ENCODE results near the gene CHKB. TPM values are rescaled to one million over a fixed set of nuclear protein-coding genes. Genes with fewer than 3 reads are reported as not detected.

Gene CHKB
- total RNA-seq, 4 donors from 2014 or later, result 47.0 to 71.3 (median 66.4) TPM

GRCh38 chr22:50578776-50579310, 3.8 kb downstream of the CHKB start:
- no peak for DNase-seq (ENCODE audit: low spot score in 2 of 2)
- TF ChIP-seq, protein P1, sequence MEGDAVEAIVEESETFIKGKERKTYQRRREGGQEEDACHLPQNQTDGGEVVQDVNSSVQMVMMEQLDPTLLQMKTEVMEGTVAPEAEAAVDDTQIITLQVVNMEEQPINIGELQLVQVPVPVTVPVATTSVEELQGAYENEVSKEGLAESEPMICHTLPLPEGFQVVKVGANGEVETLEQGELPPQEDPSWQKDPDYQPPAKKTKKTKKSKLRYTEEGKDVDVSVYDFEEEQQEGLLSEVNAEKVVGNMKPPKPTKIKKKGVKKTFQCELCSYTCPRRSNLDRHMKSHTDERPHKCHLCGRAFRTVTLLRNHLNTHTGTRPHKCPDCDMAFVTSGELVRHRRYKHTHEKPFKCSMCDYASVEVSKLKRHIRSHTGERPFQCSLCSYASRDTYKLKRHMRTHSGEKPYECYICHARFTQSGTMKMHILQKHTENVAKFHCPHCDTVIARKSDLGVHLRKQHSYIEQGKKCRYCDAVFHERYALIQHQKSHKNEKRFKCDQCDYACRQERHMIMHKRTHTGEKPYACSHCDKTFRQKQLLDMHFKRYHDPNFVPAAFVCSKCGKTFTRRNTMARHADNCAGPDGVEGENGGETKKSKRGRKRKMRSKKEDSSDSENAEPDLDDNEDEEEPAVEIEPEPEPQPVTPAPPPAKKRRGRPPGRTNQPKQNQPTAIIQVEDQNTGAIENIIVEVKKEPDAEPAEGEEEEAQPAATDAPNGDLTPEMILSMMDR (IDR thresholded peaks at IDR 0.05), result no peak
- H3K4me3 ChIP-seq (ENCODE audit: low read depth, poor library complexity, severe bottlenecking), result no peak overlapping the region
- 65 to 68% methylated on average over 8 of the region's 8 CpGs for WGBS, 2 donors
- intact Hi-C loops (cut with DNase I; ENCODE audit: low total_unique reads), result no loop called here

DNA sequence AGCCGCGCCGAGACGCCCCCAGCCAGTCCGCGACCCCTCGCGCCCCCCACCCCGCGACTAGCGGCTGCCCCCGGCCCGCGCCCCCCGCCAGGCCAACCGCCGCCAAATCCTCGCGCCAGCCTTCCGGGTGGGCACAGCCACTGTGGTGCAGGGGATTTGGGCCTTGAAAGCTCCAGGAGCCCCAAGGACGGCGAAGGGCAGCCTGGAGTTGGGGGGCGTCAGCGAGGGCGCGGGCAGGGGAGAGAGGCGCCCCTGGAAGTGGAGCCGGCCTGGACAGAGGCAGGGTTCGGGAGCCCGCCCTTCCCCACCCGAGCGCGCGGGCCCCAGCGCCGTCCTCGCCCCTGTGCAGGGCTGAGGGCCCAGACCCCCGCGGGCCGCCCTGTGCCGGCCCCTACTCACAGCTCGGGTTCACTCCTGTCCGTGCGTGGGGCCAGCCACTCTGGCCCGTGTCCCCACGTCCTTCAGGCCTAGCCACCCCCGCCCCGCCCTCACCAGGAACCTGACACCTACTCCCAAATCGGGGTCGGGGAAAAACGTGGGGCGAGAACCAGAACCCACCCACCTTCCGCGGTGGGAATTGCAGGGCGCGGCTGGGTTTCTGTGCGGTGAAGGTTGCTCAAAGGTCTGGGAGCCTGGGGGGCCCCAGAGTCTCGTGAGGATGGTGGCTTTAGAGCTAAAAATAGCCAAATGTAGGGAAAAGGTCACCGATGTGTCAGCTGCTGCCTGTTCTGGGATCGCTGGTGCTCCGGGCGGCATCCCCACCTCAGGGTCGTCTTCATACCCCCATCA, 4.5 kb downstream of the CHKB start, which contains the start of gene CPT1B:
TSS of gene CPT1B (minus strand) at position 441 of the 789 bp plus-strand sequence. CDS start 512 bp downstream, outside the sequence.
- intact Hi-C loops (cut with DNase I; ENCODE audit: low total_unique reads), result no loop called here
- TF ChIP-seq, protein P1 (IDR thresholded peaks at IDR 0.05), result no peak
- no peak for TF ChIP-seq POLR2A (IDR thresholded peaks at IDR 0.05)
- no peak for DNase-seq (ENCODE audit: low spot score in 2 of 2)
- no peak within 1 kb of the TSS for H3K4me3 ChIP-seq (ENCODE audit: low read depth, poor library complexity, severe bottlenecking)
- WGBS, 2 donors, result 25 to 28% methylated on average over 23 to 32 of the region's 63 CpGs

DNA sequence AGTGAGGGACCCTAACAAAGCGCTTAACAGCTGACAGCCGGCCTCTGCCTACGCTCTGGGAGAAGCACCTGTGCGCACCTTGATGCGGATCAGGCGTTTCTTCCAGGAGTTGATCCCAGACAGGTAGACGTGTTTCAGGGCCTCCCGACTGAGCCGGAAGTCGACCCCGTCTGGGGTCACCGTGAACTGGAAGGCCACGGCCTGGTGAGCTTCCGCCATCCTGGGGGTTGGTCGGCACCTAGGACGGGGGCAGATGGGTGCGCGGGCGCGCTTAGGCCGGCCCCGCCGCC, 5.0 kb downstream of the CHKB start:
- WGBS, 2 donors, result 54 to 57% methylated on average over 22 to 23 of the region's 23 CpGs
- no peak overlapping the region for H3K4me3 ChIP-seq (ENCODE audit: low read depth, poor library complexity, severe bottlenecking)
- no peak for DNase-seq (ENCODE audit: low spot score in 2 of 2)
- TF ChIP-seq, protein P1 (IDR thresholded peaks at IDR 0.05), result no peak
- TF ChIP-seq POLR2A (IDR thresholded peaks at IDR 0.05), result no peak
- intact Hi-C loops (cut with DNase I; ENCODE audit: low total_unique reads), result no loop called here

GRCh38 chr22:50576806-50577696, 5.6 kb downstream of the CHKB start:
- WGBS, 2 donors, result 77 to 88% methylated on average over 18 of the region's 18 CpGs
- DNase-seq (ENCODE audit: low spot score in 2 of 2), result no peak
- no peak overlapping the region for H3K4me3 ChIP-seq (ENCODE audit: low read depth, poor library complexity, severe bottlenecking)
- intact Hi-C loops (cut with DNase I; ENCODE audit: low total_unique reads), result no loop called here
- TF ChIP-seq POLR2A (IDR thresholded peaks at IDR 0.05), result no peak
- TF ChIP-seq, protein P1 (IDR thresholded peaks at IDR 0.05), result no peak

DNA sequence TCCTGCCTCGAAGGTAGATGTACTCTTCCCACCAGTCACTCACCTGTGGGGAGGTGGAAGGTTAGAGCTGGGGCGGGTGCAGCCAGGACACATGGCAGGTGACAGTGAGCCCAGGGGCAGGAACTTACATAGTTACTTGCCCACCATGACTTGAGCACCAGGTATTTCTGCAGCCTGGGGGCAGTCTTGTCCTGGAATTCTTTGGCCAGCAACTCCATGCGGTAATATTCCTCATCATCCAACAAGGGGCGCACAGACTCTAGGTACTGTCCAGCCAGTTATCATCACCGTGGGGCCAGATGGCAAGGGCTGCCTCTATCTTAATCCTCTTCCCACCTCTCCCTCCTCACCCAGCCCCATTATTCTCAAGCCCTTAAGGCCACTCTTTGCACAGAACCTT, 6.6 kb downstream of the CHKB start:
- DNase-seq (ENCODE audit: low spot score in 2 of 2), result no peak
- intact Hi-C loops (cut with DNase I; ENCODE audit: low total_unique reads), result no loop called here
- 79 to 87% methylated on average over 4 to 5 of the region's 5 CpGs for WGBS, 2 donors
- no peak overlapping the region for H3K4me3 ChIP-seq (ENCODE audit: low read depth, poor library complexity, severe bottlenecking)
- TF ChIP-seq POLR2A (IDR thresholded peaks at IDR 0.05), result no peak
- TF ChIP-seq, protein P1 (IDR thresholded peaks at IDR 0.05), result no peak
